HepG2 (cell line): Measurements from ENCODE around the gene STUB1. TPM values are rescaled to one million over a fixed set of nuclear protein-coding genes. Genes with fewer than 3 reads are reported as not detected.

Source experiments
- AGO1 ChIP-seq: fragments of 200-400 bp; formaldehyde crosslinking; IDR thresholded peaks from 2 replicates; pipeline ENCODE4 v1.6.1; 2017; ENCODE audit warnings: mild to moderate bottlenecking, low read depth, low read length, moderate library complexity; ENCODE audit not compliant: poor library complexity, severe bottlenecking
- CAMTA2 ChIP-seq: sonication (generic); formaldehyde crosslinking; IDR thresholded peaks from 2 replicates; pipeline ENCODE4 v1.4.0; 2020; ENCODE audit warnings: mild to moderate bottlenecking, missing genetic modification reagents, borderline replicate concordance
- ELF3 ChIP-seq: IDR thresholded peaks from 2 replicates; pipeline ENCODE4 v1.6.1; 2016; ENCODE audit warnings: missing genetic modification reagents, missing compliant biosample characterization
- JARID2 ChIP-seq: sonication (generic); formaldehyde crosslinking; IDR thresholded peaks from 2 replicates; pipeline ENCODE4 v1.8.1; 2023; ENCODE audit warnings: missing genetic modification reagents, inconsistent platforms; ENCODE audit not compliant: insufficient replicate concordance
- KLF15 ChIP-seq: sonication (generic); formaldehyde crosslinking; IDR thresholded peaks from 2 replicates; pipeline ENCODE4 v1.8.1; 2023; ENCODE audit warnings: borderline replicate concordance, mild to moderate bottlenecking, inconsistent platforms, missing genetic modification reagents, mixed read lengths
- MAZ ChIP-seq, 2 experiments: sonication (generic) in 1 of 2; formaldehyde crosslinking in 1 of 2; IDR thresholded peaks; 2 replicates each; pipeline versions ENCODE4 v1.5.0 to v1.6.1; 2012 to 2020; ENCODE audit warnings: low read depth in 2 of 2, mild to moderate bottlenecking in 2 of 2, borderline replicate concordance in 1 of 2, improper control_type of control experiment in 1 of 2, low read length in 1 of 2, missing genetic modification reagents in 1 of 2, moderate library complexity in 1 of 2
- NFKBIZ ChIP-seq: IDR thresholded peaks from 2 replicates; pipeline ENCODE4 v1.6.1; 2018; ENCODE audit warnings: missing genetic modification reagents, missing compliant biosample characterization
- ZFP62 ChIP-seq: sonication (generic); formaldehyde crosslinking; IDR thresholded peaks from 2 replicates; pipeline ENCODE4 v1.4.0; 2020; ENCODE audit warnings: missing genetic modification reagents
- ZNF136 ChIP-seq: sonication (generic); formaldehyde crosslinking; IDR thresholded peaks from 2 replicates; pipeline ENCODE4 v1.8.1; 2022; ENCODE audit warnings: low read depth, mild to moderate bottlenecking, moderate library complexity, missing genetic modification reagents
- ZNF563 ChIP-seq: sonication (generic); formaldehyde crosslinking; IDR thresholded peaks from 2 replicates; pipeline ENCODE4 v1.8.0; 2022; ENCODE audit warnings: mild to moderate bottlenecking, moderate library complexity, missing genetic modification reagents
- ZNF768 ChIP-seq: sonication (generic); formaldehyde crosslinking; IDR thresholded peaks from 2 replicates; pipeline ENCODE4 v1.4.0; 2020; ENCODE audit warnings: missing genetic modification reagents
- polyA plus RNA-seq, 8 experiments: library from polyadenylated mRNA; depleted of rRNA in 3 of 8; stranded (reverse) in 7 of 8; unstranded in 1 of 8; fragments of >200 nt; fragmentation: Illumina TruSeq in 4 of 8; extraction: Trizol in 4 of 8; gene quantifications; 2 replicates each; pipeline versions ENCODE4 v1.2.1 to v1.2.3, GENCODE V29; 2011 to 2016; ENCODE audit warnings: low read depth in 4 of 8, missing spikeins in 1 of 8, mixed read lengths in 1 of 8; ENCODE audit not compliant: insufficient read depth in 1 of 8
- total RNA-seq, 5 experiments: library from RNA; depleted of rRNA; stranded (reverse); fragments of >200 nt; fragmentation: Illumina TruSeq; extraction: Trizol; gene quantifications; 2 replicates each; pipeline ENCODE4 v1.2.3, GENCODE V29; 2016; ENCODE audit warnings: low read depth in 1 of 5
- TF ChIP-seq, protein P1 (sequence below): sonication (generic); formaldehyde crosslinking; IDR thresholded peaks from one replicate; pipeline ENCODE4 v1.5.1; 2020; ENCODE audit warnings: mild to moderate bottlenecking, missing genetic modification reagents; ENCODE audit errors: not compliant biosample characterization
- TF ChIP-seq, protein P2 (sequence below): sonication (generic); formaldehyde crosslinking; conservative IDR thresholded peaks from 2 replicates; pipeline ENCODE4 v1.4.0; 2020; ENCODE audit warnings: missing genetic modification reagents
- TF ChIP-seq, protein P3 (sequence below): sonication (generic); formaldehyde crosslinking; IDR thresholded peaks from 2 replicates; pipeline ENCODE4 v1.4.0; 2020; ENCODE audit warnings: mild to moderate bottlenecking, missing genetic modification reagents
- TF ChIP-seq, protein P4 (sequence below): sonication (generic); formaldehyde crosslinking; IDR thresholded peaks from 2 replicates; pipeline ENCODE4 v1.8.0; 2022; ENCODE audit warnings: missing genetic modification reagents, mild to moderate bottlenecking, moderate library complexity, borderline replicate concordance

The STUB1 gene
- total and polyA plus RNA-seq, 2 of the 13 experiments (the other 11 are each of a cell fraction or from before 2014, with no cell fraction given): 52.9 to 78.2 TPM

DNA sequence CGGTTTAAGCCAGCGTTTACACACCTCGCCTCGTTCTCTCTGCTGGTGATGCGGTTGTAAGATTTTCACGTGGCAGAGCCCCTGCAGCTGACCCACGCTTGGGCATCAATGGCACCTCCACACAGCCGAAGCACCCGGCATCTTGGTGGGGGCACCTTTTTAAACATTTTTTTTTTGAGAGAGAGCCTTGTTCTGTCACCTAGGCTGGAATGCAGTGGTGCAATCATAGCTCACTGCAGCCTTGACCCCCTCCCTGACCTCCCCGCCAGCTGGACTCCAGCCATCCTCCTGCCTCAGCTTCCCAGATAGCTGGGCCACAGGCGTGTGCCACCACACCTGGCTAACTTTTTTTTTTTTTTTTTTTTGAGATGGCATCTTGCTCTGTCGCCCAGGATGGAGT is 26.2 kb upstream of the STUB1 start (continued):
- TF ChIP-seq, protein P1, sequence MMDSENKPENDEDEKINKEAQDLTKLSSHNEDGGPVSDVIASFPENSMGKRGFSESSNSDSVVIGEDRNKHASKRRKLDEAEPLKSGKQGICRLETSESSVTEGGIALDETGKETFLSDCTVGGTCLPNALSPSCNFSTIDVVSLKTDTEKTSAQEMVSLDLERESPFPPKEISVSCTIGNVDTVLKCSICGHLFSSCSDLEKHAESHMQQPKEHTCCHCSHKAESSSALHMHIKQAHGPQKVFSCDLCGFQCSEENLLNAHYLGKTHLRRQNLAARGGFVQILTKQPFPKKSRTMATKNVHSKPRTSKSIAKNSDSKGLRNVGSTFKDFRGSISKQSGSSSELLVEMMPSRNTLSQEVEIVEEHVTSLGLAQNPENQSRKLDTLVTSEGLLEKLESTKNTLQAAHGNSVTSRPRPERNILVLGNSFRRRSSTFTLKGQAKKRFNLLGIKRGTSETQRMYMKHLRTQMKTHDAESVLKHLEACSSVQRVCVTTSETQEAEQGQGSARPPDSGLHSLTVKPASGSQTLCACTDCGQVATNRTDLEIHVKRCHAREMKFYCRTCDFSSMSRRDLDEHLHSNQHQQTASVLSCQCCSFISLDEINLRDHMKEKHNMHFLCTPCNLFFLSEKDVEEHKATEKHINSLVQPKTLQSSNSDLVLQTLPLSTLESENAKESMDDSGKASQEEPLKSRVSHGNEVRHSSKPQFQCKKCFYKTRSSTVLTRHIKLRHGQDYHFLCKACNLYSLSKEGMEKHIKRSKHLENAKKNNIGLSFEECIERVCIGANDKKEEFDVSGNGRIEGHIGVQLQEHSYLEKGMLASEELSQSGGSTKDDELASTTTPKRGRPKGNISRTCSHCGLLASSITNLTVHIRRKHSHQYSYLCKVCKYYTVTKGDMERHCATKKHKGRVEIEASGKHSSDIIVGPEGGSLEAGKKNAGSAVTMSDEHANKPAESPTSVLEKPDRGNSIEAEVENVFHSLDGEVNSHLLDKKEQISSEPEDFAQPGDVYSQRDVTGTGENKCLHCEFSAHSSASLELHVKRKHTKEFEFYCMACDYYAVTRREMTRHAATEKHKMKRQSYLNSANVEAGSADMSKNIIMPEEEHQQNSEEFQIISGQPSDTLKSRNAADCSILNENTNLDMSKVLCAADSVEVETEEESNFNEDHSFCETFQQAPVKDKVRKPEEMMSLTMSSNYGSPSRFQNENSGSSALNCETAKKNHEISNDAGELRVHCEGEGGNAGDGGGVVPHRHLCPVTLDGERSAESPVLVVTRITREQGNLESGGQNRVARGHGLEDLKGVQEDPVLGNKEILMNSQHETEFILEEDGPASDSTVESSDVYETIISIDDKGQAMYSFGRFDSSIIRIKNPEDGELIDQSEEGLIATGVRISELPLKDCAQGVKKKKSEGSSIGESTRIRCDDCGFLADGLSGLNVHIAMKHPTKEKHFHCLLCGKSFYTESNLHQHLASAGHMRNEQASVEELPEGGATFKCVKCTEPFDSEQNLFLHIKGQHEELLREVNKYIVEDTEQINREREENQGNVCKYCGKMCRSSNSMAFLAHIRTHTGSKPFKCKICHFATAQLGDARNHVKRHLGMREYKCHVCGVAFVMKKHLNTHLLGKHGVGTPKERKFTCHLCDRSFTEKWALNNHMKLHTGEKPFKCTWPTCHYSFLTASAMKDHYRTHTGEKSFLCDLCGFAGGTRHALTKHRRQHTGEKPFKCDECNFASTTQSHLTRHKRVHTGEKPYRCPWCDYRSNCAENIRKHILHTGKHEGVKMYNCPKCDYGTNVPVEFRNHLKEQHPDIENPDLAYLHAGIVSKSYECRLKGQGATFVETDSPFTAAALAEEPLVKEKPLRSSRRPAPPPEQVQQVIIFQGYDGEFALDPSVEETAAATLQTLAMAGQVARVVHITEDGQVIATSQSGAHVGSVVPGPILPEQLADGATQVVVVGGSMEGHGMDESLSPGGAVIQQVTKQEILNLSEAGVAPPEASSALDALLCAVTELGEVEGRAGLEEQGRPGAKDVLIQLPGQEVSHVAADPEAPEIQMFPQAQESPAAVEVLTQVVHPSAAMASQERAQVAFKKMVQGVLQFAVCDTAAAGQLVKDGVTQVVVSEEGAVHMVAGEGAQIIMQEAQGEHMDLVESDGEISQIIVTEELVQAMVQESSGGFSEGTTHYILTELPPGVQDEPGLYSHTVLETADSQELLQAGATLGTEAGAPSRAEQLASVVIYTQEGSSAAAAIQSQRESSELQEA: no peak
- no peak for TF ChIP-seq ZNF136 (CRISPR knock-in tag)
- TF ChIP-seq CAMTA2 (CRISPR knock-in tag): no peak
- TF ChIP-seq MAZ (IDR thresholded peaks at IDR 0.05; ENCODE audit: borderline replicate concordance, low read depth, low read length): no peak
- TF ChIP-seq MAZ (CRISPR knock-in tag; IDR thresholded peaks at IDR 0.05; ENCODE audit: low read depth): no peak
- TF ChIP-seq, protein P2, sequence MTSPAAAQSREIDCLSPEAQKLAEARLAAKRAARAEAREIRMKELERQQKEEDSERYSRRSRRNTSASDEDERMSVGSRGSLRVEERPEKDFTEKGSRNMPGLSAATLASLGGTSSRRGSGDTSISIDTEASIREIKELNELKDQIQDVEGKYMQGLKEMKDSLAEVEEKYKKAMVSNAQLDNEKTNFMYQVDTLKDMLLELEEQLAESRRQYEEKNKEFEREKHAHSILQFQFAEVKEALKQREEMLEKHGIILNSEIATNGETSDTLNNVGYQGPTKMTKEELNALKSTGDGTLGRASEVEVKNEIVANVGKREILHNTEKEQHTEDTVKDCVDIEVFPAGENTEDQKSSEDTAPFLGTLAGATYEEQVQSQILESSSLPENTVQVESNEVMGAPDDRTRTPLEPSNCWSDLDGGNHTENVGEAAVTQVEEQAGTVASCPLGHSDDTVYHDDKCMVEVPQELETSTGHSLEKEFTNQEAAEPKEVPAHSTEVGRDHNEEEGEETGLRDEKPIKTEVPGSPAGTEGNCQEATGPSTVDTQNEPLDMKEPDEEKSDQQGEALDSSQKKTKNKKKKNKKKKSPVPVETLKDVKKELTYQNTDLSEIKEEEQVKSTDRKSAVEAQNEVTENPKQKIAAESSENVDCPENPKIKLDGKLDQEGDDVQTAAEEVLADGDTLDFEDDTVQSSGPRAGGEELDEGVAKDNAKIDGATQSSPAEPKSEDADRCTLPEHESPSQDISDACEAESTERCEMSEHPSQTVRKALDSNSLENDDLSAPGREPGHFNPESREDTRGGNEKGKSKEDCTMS (CRISPR knock-in tag): no peak
- TF ChIP-seq ELF3 (CRISPR knock-in tag): no peak
- no peak for TF ChIP-seq KLF15 (CRISPR knock-in tag)
- TF ChIP-seq AGO1: no peak
- TF ChIP-seq JARID2: no peak
- TF ChIP-seq ZNF768 (CRISPR knock-in tag): no peak
- TF ChIP-seq ZNF563 (CRISPR knock-in tag): no peak
- TF ChIP-seq, protein P3, sequence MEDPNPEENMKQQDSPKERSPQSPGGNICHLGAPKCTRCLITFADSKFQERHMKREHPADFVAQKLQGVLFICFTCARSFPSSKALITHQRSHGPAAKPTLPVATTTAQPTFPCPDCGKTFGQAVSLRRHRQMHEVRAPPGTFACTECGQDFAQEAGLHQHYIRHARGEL (CRISPR knock-in tag): no peak
- TF ChIP-seq NFKBIZ (CRISPR knock-in tag): no peak
- TF ChIP-seq, protein P4, sequence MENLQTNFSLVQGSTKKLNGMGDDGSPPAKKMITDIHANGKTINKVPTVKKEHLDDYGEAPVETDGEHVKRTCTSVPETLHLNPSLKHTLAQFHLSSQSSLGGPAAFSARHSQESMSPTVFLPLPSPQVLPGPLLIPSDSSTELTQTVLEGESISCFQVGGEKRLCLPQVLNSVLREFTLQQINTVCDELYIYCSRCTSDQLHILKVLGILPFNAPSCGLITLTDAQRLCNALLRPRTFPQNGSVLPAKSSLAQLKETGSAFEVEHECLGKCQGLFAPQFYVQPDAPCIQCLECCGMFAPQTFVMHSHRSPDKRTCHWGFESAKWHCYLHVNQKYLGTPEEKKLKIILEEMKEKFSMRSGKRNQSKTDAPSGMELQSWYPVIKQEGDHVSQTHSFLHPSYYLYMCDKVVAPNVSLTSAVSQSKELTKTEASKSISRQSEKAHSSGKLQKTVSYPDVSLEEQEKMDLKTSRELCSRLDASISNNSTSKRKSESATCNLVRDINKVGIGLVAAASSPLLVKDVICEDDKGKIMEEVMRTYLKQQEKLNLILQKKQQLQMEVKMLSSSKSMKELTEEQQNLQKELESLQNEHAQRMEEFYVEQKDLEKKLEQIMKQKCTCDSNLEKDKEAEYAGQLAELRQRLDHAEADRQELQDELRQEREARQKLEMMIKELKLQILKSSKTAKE (CRISPR knock-in tag): no peak
- TF ChIP-seq ZFP62 (CRISPR knock-in tag): no peak
